Panc1 (cell line): ENCODE data around the gene ZFTA.

ENCODE experiments used
- CTCF ChIP-seq: fragments of 450-650 bp; IDR thresholded peaks from 2 replicates; pipeline ENCODE4 v1.5.1; 2017; ENCODE audit warnings: mild to moderate bottlenecking
- POLR2AphosphoS5 ChIP-seq: IDR thresholded peaks from 2 replicates; pipeline ENCODE4 v1.6.1; 2012; ENCODE audit warnings: mild to moderate bottlenecking, low read depth, low read length, moderate library complexity
- TCF7L2 ChIP-seq: IDR thresholded peaks from 2 replicates; pipeline ENCODE4 v1.6.1; 2011; ENCODE audit warnings: mild to moderate bottlenecking, low read depth, low read length, inconsistent platforms
- TF ChIP-seq, protein P1 (sequence below), 2 experiments: IDR thresholded peaks; 2 replicates each; pipeline ENCODE4 v1.6.1; 2011 to 2012; ENCODE audit warnings: low read depth in 2 of 2, control low read depth in 1 of 2, low read length in 1 of 2, mild to moderate bottlenecking in 1 of 2, moderate library complexity in 1 of 2; ENCODE audit not compliant: insufficient read depth in 1 of 2

- no peak for TF ChIP-seq CTCF
- TF ChIP-seq, protein P1, sequence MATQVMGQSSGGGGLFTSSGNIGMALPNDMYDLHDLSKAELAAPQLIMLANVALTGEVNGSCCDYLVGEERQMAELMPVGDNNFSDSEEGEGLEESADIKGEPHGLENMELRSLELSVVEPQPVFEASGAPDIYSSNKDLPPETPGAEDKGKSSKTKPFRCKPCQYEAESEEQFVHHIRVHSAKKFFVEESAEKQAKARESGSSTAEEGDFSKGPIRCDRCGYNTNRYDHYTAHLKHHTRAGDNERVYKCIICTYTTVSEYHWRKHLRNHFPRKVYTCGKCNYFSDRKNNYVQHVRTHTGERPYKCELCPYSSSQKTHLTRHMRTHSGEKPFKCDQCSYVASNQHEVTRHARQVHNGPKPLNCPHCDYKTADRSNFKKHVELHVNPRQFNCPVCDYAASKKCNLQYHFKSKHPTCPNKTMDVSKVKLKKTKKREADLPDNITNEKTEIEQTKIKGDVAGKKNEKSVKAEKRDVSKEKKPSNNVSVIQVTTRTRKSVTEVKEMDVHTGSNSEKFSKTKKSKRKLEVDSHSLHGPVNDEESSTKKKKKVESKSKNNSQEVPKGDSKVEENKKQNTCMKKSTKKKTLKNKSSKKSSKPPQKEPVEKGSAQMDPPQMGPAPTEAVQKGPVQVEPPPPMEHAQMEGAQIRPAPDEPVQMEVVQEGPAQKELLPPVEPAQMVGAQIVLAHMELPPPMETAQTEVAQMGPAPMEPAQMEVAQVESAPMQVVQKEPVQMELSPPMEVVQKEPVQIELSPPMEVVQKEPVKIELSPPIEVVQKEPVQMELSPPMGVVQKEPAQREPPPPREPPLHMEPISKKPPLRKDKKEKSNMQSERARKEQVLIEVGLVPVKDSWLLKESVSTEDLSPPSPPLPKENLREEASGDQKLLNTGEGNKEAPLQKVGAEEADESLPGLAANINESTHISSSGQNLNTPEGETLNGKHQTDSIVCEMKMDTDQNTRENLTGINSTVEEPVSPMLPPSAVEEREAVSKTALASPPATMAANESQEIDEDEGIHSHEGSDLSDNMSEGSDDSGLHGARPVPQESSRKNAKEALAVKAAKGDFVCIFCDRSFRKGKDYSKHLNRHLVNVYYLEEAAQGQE (IDR thresholded peaks at IDR 0.05; ENCODE audit: insufficient read depth in 1 of 2, low read depth in 2 of 2, low read length in 1 of 2), result no peak
- no peak for TF ChIP-seq POLR2AphosphoS5
- TF ChIP-seq TCF7L2, result no peak
These were observed 2.8 kb downstream of the ZFTA start for GRCh38 chr11:63765688-63766241.
